ENCODE data around the gene UBE2G1. TPM values are rescaled to one million over a fixed set of nuclear protein-coding genes. Genes with fewer than 3 reads are reported as not detected.

The UBE2G1 gene
- total RNA-seq, 2 experiments from 2014 or later: 58.5 to 58.8 TPM

DNA sequence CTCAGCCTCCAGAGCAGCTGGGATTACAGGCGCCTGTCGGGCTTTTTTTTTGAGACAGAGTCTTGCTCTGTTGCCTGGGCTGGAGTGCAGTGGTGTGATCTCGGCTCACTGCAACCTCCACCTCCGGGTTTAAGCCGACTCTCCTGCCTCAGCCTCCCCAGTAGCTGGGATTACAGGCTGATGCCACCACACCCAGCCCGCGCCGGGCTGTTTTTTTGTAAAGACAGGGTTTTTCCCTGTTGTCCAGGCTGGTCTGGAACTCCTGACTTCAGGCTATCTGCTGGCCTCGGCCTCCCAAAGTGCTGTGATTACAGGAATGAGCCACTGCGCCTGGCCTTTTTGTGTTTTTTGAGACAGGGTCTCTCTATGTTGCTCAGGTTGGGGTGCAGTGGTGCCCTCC is 39.9 kb upstream of the UBE2G1 start:
- TF ChIP-seq, protein P1, sequence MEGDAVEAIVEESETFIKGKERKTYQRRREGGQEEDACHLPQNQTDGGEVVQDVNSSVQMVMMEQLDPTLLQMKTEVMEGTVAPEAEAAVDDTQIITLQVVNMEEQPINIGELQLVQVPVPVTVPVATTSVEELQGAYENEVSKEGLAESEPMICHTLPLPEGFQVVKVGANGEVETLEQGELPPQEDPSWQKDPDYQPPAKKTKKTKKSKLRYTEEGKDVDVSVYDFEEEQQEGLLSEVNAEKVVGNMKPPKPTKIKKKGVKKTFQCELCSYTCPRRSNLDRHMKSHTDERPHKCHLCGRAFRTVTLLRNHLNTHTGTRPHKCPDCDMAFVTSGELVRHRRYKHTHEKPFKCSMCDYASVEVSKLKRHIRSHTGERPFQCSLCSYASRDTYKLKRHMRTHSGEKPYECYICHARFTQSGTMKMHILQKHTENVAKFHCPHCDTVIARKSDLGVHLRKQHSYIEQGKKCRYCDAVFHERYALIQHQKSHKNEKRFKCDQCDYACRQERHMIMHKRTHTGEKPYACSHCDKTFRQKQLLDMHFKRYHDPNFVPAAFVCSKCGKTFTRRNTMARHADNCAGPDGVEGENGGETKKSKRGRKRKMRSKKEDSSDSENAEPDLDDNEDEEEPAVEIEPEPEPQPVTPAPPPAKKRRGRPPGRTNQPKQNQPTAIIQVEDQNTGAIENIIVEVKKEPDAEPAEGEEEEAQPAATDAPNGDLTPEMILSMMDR (IDR thresholded peaks at IDR 0.05): no peak
- POLR2A ChIA-PET: no interaction called here
- DNase-seq (no peak), ATAC-seq (ENCODE audit: poor library complexity) (no peak)
- no peaks in the 10 kb centered on the region for H3K36me3 Mint-ChIP-seq (ENCODE audit: low read depth)
- H3K9me3 ChIP-seq (ENCODE audit: control insufficient read depth in 1 of 2, insufficient read depth in 1 of 2, low read length in 2 of 2): no peaks in the 10 kb centered on the region
- H3K27me3 Mint-ChIP-seq: no peaks in the 10 kb centered on the region
- no peaks in the 10 kb centered on the region for H3K36me3 ChIP-seq (ENCODE audit: insufficient read depth, low read length)
- intact Hi-C loops (cut with DNase I, micrococcal nuclease): no loop called here
- H3K4me1 Mint-ChIP-seq (ENCODE audit: low read depth): no peaks in the 10 kb centered on the region
- no peak overlapping the region for H3K4me3 Mint-ChIP-seq
- CTCF ChIA-PET: no interaction called here
- no peak overlapping the region for H3K27ac ChIP-seq (ENCODE audit: low read depth in 1 of 2, low read length in 2 of 2)
- no peak overlapping the region for H3K4me3 ChIP-seq (ENCODE audit: low read length)
- H3K4me1 ChIP-seq (ENCODE audit: insufficient read depth, low read length): no peaks in the 10 kb centered on the region
- no peaks in the 10 kb centered on the region for H3K27me3 ChIP-seq (ENCODE audit: control insufficient read depth in 1 of 2, insufficient read depth in 2 of 2, low read length in 2 of 2)
- no peak overlapping the region for H3K27ac Mint-ChIP-seq
- H3K9me3 Mint-ChIP-seq: no peaks in the 10 kb centered on the region

DNA sequence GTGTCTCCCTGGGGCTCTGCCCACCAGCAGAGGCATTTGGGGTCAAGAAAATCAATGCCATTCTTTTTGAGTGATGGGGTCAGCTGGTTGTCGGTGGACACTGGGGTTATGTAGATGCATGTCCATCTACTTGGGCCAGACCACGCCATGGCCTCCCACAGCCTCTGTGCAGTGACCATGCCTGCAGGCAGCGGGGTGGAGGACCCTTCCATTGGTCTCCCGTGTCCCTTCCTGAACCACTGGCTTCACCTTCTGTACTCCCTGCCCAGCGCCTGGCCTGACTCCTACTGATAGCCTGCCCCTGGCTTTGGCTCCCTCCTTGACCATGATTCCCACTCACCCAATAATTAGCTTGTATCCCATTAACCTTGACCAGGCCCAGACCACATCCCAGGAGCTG is 39.2 kb upstream of the UBE2G1 start:
- DNase-seq (no peak), ATAC-seq (ENCODE audit: poor library complexity) (no peak)
- Mint-ChIP-seq H3K9me3 (no peaks in the 10 kb centered on the region), H3K27me3 (no peaks in the 10 kb centered on the region), H3K4me1 (ENCODE audit: low read depth) (no peaks in the 10 kb centered on the region), H3K27ac (no peak overlapping the region), H3K4me3 (no peak overlapping the region), H3K36me3 (ENCODE audit: low read depth) (no peaks in the 10 kb centered on the region)
- no peak overlapping the region for H3K27ac ChIP-seq (ENCODE audit: low read depth in 1 of 2, low read length in 2 of 2)
- no peaks in the 10 kb centered on the region for H3K9me3 ChIP-seq (ENCODE audit: control insufficient read depth in 1 of 2, insufficient read depth in 1 of 2, low read length in 2 of 2)
- no peak overlapping the region for H3K4me3 ChIP-seq (ENCODE audit: low read length)
- intact Hi-C loops (cut with DNase I, micrococcal nuclease): no loop called here
- ChIA-PET POLR2A (no interaction called here), CTCF (no interaction called here)
- TF ChIP-seq, protein P1 (IDR thresholded peaks at IDR 0.05): no peak
- no peaks in the 10 kb centered on the region for H3K4me1 ChIP-seq (ENCODE audit: insufficient read depth, low read length)
- no peaks in the 10 kb centered on the region for H3K27me3 ChIP-seq (ENCODE audit: control insufficient read depth in 1 of 2, insufficient read depth in 2 of 2, low read length in 2 of 2)
- H3K36me3 ChIP-seq (ENCODE audit: insufficient read depth, low read length): no peaks in the 10 kb centered on the region

DNA sequence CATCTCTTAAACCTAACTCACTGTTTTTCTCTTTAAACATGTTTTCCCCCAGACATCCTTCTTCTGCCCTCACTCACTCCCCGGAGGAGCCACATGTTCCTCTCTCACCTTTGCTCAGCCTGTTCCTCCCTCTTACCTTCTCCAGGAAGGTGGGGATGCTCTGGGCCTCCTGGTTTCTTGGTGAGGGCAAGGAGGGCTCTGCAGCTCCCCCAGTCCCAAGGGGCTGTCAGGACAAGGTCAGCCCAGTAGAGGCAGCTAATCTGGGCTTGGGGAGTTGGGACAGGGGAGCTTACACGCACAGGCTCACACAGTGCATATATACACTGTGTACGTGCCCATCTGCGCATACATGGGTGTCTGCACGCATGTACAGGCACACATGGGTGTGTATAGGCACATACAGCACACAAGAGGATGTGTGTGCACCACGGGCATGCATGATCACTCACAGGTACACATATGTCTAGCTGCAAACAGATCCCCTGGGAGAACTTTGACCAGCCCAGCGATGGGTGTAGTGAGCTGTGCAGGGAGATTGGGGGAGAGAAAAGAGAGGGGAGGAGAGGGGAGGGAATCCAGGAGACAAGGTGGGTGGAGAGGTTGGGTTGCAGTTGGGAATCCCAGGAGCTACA is 38.7 kb upstream of the UBE2G1 start:
- TF ChIP-seq, protein P1 (IDR thresholded peaks at IDR 0.05): no peak
- no peaks in the 10 kb centered on the region for H3K27me3 Mint-ChIP-seq
- Histone ChIP-seq H3K4me1 (ENCODE audit: insufficient read depth, low read length) (no peaks in the 10 kb centered on the region), H3K27me3 (ENCODE audit: control insufficient read depth in 1 of 2, insufficient read depth in 2 of 2, low read length in 2 of 2) (no peaks in the 10 kb centered on the region), H3K27ac (ENCODE audit: low read depth in 1 of 2, low read length in 2 of 2) (no peak overlapping the region), H3K36me3 (ENCODE audit: insufficient read depth, low read length) (no peaks in the 10 kb centered on the region), H3K4me3 (ENCODE audit: low read length) (no peak overlapping the region), H3K9me3 (ENCODE audit: control insufficient read depth in 1 of 2, insufficient read depth in 1 of 2, low read length in 2 of 2) (no peaks in the 10 kb centered on the region)
- CTCF ChIA-PET: no interaction called here
- ATAC-seq (ENCODE audit: poor library complexity) (no peak), DNase-seq (no peak)
- no peak overlapping the region for H3K27ac Mint-ChIP-seq
- no peak overlapping the region for H3K4me3 Mint-ChIP-seq
- H3K4me1 Mint-ChIP-seq (ENCODE audit: low read depth): no peaks in the 10 kb centered on the region
- no peaks in the 10 kb centered on the region for H3K36me3 Mint-ChIP-seq (ENCODE audit: low read depth)
- POLR2A ChIA-PET: interaction anchor here (0.5 kb wide), 1 partner anchor 964 kb away, joined by 3 read pairs; no protein-coding TSS in a partner anchor
- no peaks in the 10 kb centered on the region for H3K9me3 Mint-ChIP-seq
- intact Hi-C loops (cut with DNase I, micrococcal nuclease): no loop called here

Data from CD4-positive, alpha-beta T cell (primary cell).